GM19193 (cell line): ENCODE data around the gene TRIM10.
A peak's percentile ranks its signal among the peaks of the same experiment; 100 is the strongest.

Experiments
- POLR2A ChIP-seq: IDR thresholded peaks from 4 replicates; pipeline ENCODE4 v1.6.1; 2011; ENCODE audit not compliant: insufficient read depth, insufficient read length; ENCODE audit errors: extremely low read depth

TRIM10 gene

GRCh38 chr6:30185846-30186484, 25.0 kb upstream of the TRIM10 start:
- TF ChIP-seq POLR2A: no peak

- TF ChIP-seq POLR2A: peak; percentile 22
Observed at GRCh38 chr6:30184417-30185031, 23.5 kb upstream of the TRIM10 start.

- no peak for TF ChIP-seq POLR2A
Observed at GRCh38 chr6:30180145-30180544, 19.1 kb upstream of the TRIM10 start.

- TF ChIP-seq POLR2A: no peak
Observed at GRCh38 chr6:30178837-30179236, 17.8 kb upstream of the TRIM10 start.

GRCh38 chr6:30175765-30176164, 14.8 kb upstream of the TRIM10 start:
- TF ChIP-seq POLR2A: no peak

GRCh38 chr6:30172681-30173080, 11.7 kb upstream of the TRIM10 start:
- TF ChIP-seq POLR2A: no peak

- TF ChIP-seq POLR2A: no peak
Observed at GRCh38 chr6:30171677-30172471, 10.9 kb upstream of the TRIM10 start.

GRCh38 chr6:30169658-30170614, 8.9 kb upstream of the TRIM10 start:
- no peak for TF ChIP-seq POLR2A

- TF ChIP-seq POLR2A: no peak
Observed at GRCh38 chr6:30168741-30169140, 7.7 kb upstream of the TRIM10 start.

- TF ChIP-seq POLR2A: no peak
Observed at GRCh38 chr6:30167101-30167500, 6.1 kb upstream of the TRIM10 start.

- TF ChIP-seq POLR2A: no peak
Observed at GRCh38 chr6:30164714-30165113, 3.7 kb upstream of the TRIM10 start.

- TF ChIP-seq POLR2A: no peak
Observed at GRCh38 chr6:30163918-30164654, 3.1 kb upstream of the TRIM10 start.

- TF ChIP-seq POLR2A: no peak
Observed at GRCh38 chr6:30163090-30163917, 2.3 kb upstream of the TRIM10 start, which contains the start of gene TRIM15. TRIM15 (plus strand) TSS chr6:30163546; CDS start chr6:30163685, 139 bp downstream.
